Raji (cell line): ENCODE data around the gene HHLA2.

Experiments used
- POLR2A ChIP-seq: IDR thresholded peaks from 2 replicates; pipeline ENCODE4 v1.6.1; 2011; ENCODE audit warnings: low read depth, low read length, control low read depth; ENCODE audit not compliant: insufficient read depth

Gene HHLA2

DNA sequence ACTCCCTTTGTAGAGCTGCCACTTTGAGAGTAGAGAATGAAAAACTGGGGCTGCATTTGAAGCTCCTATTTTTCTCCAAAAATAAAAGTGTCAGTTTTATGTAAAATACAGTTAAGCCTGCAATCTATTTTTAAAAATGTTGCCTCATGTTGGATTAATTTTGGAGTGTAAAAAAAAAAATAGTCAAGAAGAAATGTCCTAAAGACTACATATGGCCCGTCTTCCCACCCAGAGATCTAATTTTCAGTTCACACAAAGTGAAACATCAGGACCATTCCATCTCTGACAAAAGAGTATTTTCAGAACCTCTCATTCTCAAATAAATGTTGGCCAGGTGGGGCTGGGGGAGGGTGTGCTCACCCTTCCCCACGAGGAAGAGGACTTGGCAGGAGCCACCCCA, 62.7 kb downstream of the HHLA2 start:
- no peak for TF ChIP-seq POLR2A

DNA sequence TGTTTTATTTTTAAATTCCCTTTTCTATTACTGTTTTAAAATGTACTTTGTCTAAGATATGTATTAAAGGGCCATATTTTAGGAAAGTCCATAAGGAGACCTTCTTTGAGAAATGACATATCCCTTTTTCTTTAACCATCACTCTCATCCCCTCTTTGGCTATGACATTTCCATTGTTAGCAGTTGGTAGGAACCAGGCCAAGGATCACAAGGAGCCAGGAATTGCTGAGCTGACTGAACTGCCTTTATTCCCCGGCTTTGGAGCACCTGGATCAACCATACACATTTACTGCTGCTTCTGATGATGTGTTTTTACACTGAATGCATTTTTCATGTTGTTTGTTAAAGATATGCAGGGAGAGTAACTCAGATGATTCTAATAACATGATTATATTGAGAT, 79.7 kb downstream of the HHLA2 start:
- TF ChIP-seq POLR2A, result no peak

DNA sequence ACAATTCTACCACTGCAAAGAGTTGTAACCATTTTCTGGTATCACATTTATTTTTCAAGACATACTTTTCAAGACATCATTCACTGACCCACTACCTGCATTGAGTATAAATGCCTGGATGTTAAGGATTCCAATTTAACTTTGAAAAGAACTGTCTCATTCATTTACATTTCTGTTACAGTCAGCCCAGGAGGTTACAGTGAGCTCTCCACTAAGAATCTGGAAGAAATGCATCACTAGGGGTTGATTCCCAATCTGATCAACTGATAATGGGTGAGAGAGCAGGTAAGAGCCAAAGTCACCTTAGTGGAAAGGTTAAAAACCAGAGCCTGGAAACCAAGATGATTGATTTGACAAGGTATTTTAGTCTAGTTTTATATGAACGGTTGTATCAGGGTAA, 81.0 kb downstream of the HHLA2 start:
- no peak for TF ChIP-seq POLR2A

DNA sequence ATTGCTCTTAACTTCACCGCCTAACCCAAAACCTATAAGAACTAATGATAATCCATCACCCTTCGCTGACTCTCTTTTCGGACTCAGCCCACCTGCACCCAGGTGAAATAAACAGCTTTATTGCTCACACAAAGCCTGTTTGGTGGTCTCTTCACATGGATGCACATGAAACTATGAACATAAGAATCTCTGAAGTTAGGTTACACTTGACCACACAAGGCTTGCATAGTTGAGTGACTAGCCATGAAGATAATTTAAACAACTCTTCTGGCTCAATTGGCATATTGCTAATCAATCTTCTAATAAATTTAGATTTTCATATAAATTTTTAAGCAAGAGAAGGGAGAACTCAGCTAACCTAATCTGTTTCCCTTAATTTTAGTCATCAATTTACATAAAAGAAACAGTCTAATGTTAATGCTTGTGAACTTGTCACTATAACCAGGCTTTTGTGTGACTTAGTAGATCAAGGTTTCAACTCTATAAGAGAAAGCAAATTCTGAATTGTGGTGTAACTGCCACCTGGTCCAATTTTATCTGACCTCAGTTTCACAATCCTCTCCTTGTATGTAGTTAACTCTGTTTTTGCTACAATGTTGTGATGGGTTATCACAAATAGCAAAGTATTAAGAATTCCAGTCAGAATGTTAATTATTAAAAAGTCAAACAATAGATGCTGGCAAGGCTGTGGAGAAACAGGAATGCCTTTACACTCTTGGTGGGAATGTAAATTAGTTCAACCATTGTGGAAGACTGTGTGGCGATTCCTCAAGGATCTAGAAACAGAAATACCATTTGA, 82.0 kb downstream of the HHLA2 start:
- no peak for TF ChIP-seq POLR2A

DNA sequence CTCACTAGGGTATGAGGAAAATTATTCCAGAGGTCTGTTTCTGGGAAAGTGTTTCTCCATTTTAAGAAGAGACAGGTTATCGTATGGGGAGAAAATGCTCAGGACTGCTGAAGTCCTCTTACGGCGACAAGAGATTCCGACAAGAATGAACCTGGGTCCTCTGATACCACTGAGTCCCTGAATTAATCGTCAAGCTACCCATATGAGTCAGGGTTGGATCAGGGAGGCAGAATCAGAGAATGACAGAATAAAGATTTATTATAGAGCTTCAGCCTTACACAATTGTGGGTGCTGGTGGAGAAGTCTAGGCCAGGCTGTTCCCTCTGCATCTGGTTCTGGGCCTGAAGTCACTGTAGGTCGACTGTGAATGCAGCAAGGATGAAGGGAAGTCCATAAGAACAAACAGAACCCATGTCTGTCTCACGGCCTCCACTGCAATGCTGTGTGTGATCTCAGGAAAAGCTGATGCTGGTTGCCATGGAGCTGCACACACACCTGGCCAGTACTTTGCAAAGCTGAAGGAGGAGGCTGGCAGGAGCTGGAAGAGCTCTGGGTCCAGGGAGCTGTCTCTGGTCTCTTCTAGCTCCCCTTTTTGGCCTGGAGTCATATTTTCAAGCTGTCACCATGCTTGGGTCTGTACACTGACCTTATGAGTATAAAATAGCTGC, 83.9 kb downstream of the HHLA2 start:
- TF ChIP-seq POLR2A, result no peak

DNA sequence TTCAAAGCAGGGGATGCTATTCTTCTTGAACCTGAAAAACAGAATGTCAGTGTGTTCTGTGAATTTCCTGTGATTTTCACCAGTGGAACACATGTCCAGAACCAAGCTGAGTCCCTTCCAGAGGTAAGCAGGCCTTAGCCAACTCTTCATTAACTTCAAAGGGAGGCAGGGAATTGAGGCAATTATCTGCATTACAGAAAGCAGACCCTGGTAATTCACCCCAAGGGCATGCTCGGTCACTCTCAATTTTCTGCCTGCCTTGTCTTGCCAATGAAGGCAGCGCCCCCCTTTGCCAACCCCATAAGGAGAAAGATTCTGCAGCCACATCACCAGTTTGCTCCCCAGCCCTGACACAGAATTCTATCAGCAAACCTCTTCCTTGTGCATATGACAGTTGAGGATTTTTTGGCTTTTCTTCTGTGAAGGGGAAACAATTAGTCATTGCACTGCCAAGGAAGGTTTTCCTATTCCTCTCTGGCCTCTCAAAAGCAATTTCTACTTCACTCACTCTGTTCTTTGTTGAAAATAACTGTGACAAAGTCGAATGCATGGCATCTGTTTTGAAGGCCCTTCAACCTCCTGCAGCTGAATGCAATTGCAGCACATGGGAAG, 85.3 kb downstream of the HHLA2 start:
- TF ChIP-seq POLR2A, result no peak

DNA sequence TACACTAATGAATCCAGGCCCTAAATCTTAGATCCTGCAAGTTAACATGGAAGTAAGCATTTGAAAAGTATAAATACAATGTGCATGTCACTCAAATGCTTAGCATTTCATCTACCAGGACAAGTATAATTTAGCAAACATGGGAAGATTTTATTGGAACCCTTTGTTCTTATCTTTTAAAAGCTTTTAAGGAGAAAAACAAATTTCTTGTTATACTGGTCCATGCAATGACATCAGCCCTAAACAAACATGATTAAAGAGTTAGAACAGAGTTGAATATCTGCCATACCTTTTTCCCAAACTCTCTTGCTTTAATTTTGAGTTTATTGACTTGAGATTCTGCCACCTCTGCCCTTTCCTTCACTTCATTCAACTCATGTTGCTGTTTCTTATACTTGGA, 87.0 kb downstream of the HHLA2 start:
- TF ChIP-seq POLR2A, result no peak

DNA sequence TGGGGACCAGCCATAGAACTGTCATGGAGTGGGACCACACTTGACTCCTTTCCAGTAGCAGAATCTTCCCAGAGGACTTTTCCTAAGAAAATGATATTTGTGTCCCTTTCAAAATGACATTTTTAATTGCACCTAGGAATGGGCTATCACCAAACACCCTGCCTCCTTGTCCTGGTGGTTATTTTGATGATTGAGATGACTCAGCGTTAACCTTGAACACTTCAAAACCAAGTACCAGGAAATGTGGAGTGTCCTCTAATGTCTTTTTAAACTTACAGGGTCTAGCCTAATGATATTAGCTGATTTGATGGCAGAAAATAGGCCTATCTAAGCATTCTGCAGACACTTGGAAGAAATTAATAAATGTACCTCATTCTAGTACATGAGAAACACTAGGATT, 90.7 kb downstream of the HHLA2 start:
- no peak for TF ChIP-seq POLR2A

DNA sequence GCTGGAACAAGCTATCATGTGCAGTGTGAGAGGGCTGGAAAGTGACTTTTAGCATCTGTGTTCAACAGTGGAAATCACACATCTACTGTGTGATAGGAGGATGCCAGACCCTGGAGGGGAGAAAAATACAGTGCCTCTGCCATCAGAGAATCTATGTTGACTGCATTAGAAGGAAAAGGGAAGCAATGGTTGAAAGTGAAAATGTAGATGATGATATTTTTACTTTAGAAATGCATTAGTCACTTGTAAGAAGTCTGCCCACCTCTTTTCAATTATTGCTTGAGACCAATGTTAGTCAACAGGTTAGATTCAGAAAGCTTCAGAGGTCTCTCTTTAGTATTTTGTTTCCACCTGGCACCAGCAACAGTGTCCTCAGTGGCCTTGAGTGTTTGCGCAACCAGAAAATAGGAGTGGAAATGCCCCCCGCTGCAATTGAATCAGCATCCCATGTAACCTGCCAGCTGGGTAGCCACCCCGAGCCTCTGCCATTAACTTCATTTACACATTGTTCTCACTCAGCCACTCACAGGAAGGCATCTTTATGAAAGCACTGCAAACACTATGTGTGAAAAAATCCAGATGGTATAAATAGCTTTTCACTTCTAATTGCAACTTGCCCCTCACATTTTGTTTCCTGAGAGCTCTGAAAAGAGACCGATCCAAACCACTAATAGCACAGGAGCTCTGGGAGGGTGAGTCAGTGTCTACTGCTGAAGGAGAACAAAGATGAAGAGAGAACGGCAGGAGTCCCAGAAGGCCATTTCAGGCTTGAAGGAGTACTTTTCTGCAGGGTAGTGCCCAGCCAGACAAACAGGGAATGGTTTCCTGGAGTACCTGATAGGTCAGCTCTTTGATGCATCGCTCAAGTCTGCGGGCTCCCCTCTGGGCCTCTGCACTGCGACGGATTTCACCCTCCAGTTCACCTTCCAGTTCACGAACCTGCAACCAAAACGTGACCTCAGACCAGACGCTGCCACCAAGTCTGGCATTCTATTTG, 92.1 kb downstream of the HHLA2 start:
- TF ChIP-seq POLR2A, result no peak

DNA sequence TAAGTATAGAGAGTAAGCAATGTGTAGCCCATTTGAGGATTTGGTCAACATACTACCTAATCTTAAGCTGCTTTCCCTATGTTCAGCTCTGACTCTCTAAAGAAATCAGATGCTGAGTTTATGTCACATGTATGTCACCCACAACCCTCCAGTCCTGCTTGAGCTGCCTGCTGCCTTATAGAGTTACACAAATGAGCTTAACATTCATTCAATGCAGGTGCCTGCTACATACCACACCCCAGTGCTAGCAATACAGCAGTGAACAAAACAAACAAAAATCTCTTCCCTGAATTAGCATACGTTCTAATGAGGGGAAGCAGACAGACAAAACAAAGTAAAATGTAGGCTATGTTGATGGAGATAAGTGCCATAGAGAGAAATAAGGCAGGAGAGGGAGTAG, 93.0 kb downstream of the HHLA2 start:
- no peak for TF ChIP-seq POLR2A

DNA sequence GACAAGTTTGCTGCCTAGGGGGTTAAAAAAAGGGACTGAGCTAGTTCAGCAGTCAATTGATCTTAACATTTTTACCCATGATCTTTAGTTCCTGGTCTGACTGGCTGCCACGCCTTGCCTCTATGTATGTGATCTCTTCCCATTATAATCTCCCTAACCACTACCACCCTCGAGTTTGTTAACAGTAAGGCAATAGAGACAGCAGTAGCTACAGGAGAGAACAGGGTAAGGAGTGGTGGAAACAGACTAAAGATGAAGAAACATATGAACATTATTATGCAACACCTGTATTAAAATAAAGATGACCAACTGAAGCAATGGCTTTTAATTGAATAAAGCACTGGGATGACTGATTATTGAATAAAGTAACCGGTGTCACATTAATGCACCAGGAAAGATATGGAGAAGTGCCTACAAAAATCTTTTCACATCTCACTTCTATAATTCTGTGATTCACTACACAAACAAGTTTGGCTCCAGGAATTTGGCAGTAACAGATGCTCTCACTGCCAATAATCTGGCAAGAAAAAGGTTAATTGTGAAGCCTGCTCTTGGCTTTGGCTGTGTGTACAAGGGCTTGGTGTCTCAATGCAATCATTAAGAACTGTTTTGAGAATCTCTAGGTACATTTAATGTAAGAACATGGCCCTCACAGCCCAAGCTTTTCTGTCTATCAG, 95.7 kb downstream of the HHLA2 start:
- TF ChIP-seq POLR2A, result no peak

DNA sequence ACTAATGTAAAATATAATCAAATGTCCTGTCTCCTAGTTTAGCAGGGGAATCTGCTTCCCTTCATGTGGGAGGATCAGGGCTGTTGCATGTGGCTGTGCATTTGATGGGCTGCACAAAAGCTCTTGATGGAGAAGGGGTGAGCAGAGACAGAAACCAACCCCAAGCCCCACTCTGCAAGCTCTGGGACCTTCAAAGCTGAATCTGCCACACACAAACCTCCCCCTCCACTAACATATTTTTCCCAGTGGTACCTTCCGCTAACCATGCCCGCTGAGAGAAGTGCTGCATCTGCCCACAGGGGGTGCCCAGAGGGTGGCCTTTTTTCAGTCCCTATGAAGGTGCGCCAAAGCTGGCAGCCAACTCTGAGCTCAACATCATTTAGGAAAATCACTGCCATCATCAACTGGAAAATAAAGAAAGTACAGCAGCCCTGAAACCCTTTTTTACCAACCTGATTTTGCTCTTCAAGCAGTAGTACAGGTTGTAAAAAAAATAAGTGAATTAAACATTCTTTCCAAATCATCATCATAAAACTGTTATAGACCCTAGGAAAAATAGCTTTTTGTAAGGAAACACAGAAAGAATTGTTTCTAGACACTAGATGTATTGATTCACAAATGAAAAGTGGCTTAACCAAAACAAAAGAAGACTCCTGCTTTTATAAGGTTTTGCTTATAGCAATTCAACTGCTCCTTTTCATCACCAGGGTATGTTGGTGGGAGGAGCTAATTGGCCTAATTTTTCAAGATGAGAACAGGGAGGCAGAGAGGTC, 97.0 kb downstream of the HHLA2 start:
- no peak for TF ChIP-seq POLR2A

DNA sequence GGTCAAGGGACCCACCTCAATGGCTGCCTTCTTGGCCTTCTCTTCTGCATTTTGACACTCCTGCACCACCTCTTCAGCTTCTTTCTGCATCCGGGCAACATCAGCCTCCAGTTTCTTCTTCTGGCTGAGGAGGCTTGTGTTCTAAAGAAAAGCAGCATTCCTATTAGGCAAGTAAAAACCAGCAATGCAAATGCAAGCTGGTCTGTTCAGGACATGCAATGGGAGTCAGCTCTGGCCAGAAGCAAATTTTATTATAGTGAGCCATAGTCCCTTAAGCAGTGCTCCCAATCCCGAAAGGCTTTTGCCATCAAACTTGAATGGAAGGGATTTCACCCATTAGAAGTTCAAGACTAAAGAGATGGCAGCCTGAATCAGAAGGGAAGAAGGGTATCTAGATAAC, 97.7 kb downstream of the HHLA2 start:
- TF ChIP-seq POLR2A, result no peak

DNA sequence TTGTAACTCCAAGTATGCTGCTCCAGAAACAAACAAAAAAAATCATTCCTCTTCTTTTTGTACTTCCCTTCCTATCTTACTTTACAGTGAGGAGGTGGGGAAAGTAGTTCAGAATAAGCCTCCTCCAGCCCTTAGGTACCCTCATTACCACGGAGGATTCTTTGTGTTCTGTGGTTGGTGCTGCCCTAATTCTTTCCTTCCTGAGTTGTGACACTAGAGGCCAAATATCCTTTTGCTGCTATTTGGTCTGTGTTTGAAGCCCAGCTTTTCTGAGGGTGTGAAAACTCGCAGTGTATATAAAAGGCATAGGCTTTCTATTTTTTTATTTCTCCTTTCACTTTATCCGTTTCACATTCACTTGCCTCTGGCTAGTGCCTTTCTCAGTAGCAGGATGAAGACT, 98.2 kb downstream of the HHLA2 start:
- no peak for TF ChIP-seq POLR2A
